GM18873 (cell line): Measurements from ENCODE around the gene USP20.

ENCODE experiments used
- ATAC-seq: cut with Tn5 transposase; IDR thresholded peaks from one replicate; pipeline ENCODE4 v1.9.1; 2021; ENCODE audit warnings: mild to moderate bottlenecking, moderate library complexity, moderate number of reproducible peaks; ENCODE audit not compliant: unreplicated experiment, low FRiP score

USP20 gene

DNA sequence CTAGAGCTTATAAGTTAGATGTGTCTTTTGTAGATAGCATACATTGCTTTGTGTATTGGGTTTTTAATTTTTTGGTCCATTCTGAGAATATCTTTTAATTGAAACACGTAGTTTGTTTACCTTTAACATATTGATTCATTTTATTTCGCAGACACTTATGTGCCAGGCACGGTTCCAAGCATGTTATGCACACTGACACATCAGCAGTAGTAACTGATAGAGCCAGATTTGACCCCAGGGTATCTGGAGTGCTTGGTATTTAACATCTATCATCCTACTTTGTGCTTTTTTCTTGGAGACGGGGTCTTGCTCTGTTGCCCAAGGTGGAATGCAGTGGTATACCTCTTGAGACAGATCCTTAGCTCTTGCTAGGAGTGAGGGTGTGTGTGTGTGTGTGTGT is 71.9 kb downstream of the USP20 start:
- ATAC-seq = no peak

GRCh38 chr9:129908906-129909305 is 73.6 kb downstream of the USP20 start:
- ATAC-seq = no peak

- no peak for ATAC-seq
Measured at GRCh38 chr9:129909851-129910250, 74.6 kb downstream of the USP20 start.

DNA sequence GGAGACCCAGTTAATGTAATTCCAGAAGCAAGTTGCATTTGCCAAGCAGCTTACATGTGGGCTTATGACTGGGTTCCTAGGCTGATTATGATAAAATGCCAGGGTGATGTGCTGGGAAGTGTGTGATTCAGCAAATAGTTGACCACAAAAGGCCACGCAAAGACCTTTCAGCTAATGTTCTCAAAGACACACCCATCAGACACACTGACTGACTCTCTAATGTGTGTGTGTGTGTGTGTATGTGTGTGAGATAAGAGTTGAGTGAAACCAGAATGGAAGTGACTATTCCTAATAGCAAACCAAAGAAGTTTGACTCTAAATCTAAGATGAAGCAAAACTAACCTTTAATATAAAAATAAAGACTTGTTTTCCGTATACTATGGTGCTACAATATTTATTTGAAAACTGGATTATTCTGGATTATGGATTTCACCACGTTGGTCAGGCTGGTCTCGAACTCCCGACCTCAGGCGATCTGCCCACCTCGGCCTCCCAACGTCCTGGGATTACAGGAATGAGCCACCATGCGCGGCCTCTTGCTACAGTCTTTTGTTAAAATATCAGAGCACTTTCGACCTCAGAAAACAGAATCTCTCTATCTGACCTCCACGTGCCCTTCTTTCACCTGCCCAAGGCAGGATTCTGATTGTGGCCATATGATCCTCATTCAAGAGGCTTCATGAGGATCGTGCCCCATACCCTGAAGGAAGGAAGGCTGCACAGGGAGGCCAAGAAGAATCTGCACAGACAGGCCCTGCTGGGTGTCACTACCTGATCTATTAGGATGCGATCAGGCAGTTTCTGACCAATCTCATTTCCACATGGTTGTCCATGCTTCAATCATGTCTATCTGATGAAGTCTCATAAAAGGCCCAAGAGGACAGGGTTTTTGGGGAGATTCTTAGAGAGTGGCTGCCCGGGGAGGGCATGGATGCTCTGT is 75.6 kb downstream of the USP20 start:
- ATAC-seq = no peak

GRCh38 chr9:129914051-129914450 is 78.8 kb downstream of the USP20 start:
- ATAC-seq = no peak

- ATAC-seq = no peak
Measured at GRCh38 chr9:129916707-129917106, 81.4 kb downstream of the USP20 start.

DNA sequence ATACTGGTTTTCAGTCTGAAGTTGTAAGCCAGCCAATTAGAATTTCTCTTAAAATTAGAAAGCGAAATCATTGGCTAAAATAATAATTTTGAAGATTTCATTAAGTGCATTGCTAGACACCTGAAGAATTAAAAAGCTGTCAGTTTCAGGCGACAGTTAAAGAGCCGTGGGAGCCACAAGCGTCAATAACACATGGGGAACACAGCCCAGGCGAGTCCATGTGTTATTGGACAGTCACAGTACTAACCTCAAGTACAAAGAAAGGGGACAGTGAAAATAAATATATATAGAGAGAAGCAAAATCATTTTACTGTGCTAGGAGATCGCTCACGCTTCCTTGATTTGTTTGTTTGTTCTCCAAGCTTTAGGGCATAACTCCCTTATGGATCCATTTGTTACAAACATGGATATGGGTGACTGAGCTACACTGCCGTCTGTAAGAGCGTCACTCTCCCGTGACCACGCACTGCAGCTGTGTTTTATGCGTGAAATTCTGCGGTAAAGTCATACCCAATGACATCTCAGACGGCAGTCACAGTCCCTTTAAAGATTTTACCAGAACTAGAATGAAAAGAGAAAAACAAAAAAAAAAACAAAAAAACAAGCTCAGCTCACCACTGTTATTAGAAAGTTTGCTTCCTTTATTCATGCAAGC is 83.2 kb downstream of the USP20 start:
- ATAC-seq = no peak

GRCh38 chr9:129919277-129919676 is 84.0 kb downstream of the USP20 start:
- ATAC-seq = no peak

DNA sequence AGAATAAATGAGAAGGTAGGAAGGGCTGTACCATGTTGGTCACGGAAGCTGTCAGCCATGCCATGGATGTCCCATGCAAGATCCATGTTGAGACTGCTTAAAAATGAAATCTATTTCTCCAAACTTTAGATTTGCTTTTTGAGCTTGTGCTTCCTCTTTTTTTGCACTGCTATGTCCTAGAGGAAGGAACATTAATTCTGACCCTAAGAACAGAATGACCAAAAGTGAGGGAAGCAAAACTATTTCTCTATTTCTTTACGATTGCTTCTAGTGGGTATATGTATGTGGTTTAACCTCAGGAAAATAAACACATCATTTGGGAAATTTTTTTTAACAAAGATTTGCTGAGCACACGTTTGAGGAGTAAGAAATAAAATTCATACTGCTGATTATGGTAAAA is 84.6 kb downstream of the USP20 start:
- ATAC-seq = no peak

DNA sequence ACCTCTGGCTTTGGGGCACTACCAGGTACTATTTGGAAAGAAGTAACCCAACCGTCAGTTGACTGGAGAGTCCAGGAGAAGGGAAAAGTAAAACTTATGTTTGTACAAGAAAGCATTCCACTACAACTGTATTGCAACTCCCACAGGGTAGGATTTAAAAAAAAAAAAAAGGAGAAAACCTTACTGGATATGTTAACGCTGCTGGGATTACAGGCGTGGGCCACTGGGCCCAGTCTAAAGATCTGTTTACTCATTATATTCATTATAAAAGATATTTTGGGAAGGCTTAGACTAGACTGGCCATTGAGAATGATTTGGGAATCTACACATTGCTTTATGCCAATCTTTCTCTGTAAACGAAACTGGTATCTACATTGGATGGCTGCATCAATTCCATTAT is 86.6 kb downstream of the USP20 start:
- ATAC-seq = no peak

DNA sequence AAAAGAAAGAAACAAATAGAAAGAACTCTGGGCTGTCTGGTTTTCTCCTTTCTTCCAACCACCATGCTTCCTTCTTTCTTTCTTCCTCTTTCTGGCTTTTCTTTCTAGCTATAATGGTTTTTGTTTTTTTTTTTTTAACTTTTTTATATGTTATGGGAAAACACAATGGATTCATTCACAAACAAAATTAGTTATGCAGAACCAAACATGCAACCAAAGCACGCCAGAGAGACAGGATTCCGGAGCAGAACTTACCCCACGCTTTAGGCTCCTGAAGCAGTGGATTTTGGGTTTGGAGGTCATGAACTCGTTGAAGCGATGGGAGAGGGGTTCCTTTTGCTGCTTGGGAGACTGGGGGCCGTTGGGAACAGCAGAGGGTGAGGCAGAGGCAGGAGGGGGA is 88.3 kb downstream of the USP20 start:
- ATAC-seq = no peak

GRCh38 chr9:129929496-129930125 is 94.4 kb downstream of the USP20 start:
- ATAC-seq = no peak

- no peak for ATAC-seq
Measured at GRCh38 chr9:129930743-129931142, 95.5 kb downstream of the USP20 start.
